Embryonic facial prominence (tissue), 1 donor: ENCODE results near the gene LARGE1.

Source experiments
- DNase-seq: peaks from one replicate; pipeline ENCODE4 v3.0.0-alpha.2; 2016; ENCODE audit errors: extremely low spot score

LARGE1 gene

GRCh38 chr22:33913188-33913587, 7.1 kb downstream of the LARGE1 start:
- DNase-seq: no peak

DNA sequence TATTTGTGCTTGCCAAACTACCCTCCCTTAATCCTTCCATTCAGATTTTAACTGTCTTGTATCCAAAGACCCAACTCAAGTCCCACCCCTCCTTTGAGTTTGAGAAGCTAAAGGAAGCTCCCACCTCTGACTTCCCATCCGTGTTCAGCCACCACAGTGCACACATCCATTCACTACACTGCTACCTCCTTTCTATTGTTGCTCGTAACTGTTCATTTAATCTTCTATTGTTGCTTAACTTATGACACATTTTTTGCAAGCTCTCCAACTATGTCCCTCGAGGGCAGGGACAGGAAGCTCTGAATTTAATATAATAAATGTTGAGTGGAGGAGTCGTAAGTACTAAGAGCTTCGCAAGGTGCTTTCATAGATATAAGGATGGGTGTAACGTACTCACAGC, 10.4 kb downstream of the LARGE1 start:
- DNase-seq: no peak

DNA sequence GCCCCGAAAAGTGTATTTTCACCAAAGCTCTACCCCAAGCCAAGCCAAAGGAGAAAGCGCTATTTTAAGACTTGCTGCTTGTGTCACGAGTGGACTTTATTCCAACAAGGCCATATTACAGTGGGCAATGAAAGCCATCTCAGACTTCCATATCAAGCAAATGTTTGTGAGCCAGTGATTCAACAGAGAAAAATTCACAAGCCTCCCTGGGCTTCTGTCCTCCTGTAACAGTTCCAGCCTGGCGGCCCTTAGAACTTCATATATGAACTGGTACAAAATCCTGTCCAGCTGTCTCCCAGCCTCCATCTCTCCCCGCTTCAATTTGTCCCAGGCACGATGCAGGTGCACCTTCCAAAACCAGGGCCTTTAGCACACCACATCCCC, 11.2 kb downstream of the LARGE1 start:
- DNase-seq: no peak

DNA sequence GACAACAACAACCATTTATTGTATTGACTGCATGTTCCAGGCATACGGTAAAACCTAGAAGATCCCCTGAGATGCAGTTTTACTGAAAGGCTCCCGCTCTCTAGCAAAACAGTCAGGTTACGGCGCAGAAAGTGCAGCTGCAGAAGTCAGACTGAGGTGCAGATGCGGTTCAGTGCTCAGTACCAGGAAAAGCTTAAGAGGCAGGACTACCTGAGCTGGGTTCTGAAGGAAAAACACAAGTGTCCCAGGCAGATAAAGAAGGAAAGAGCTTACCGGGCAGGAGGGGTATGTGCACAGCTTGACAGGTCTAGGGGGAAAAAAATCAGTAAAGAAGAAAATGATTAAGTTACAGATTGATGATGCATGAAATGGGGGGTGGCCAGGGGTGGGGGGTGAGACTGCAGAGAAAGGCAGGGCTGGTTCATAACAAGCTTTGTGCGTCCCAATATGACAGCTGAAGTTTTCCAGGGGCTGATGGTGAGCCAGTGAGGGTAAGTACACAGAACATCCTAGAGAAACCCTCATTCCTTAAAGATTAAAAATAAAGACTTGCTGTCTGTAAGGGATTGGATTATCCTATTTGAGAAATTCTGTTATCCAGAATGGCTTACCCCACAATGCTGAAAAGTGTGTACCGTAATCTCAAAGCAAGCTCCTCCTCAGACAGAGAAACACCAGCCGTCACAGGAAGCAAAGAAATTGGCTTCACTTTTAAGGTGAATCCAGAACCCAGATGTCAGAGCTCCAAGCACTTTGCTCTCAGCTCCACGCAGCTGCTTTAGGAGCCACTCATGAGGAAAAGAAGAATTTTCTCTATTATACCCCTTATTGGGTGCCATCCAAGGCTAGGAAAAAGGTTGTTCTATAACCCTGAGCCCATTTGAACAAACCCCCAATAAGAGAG, 11.9 kb downstream of the LARGE1 start:
- DNase-seq: no peak

GRCh38 chr22:33906954-33907353, 13.3 kb downstream of the LARGE1 start:
- DNase-seq: no peak

GRCh38 chr22:33906475-33906874, 13.8 kb downstream of the LARGE1 start:
- no peak for DNase-seq

DNA sequence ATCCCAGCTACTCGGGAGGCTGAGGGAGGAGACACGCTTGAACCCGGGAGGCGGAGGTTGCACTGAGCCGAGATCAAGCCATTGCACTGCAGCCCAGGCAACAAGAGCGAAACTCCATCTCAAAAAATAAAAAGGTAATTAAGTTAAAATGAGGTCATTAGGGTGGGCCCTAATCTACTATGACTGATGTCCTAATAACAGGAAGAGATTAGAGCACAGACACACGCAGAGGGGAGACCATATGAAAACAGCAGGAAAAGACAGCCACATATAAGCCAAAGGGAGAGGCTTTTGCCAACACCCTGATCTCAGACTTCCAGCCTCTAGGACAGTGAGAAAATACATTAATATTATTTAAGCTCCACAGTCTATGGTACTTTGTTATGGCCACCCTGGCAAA, 17.3 kb downstream of the LARGE1 start:
- no peak for DNase-seq

GRCh38 chr22:33902073-33902472, 18.2 kb downstream of the LARGE1 start:
- no peak for DNase-seq

DNA sequence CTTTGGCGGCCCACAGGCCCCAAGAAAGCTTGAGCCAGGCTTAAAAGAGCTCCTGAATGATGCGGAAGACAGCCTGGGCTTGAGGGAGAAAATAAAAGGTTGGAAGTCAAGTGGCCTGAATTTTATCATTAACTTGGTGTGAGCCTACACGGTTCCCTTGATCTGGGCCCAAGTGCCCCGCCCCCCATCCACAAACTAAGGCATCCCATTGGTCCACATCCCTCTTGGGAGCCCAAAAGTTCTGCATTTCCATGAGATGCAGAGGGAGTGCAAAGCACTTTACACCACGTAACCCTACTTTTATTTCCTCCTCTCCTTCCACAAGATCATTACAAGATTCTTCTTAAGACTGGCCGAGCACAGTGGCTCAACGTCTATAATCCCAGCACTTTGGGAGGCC, 22.2 kb downstream of the LARGE1 start:
- DNase-seq: no peak

GRCh38 chr22:33897448-33897835, 22.8 kb downstream of the LARGE1 start:
- DNase-seq: no peak

GRCh38 chr22:33896575-33897447, 23.5 kb downstream of the LARGE1 start:
- DNase-seq: no peak

- no peak for DNase-seq
Measured at GRCh38 chr22:33896154-33896553, 24.1 kb downstream of the LARGE1 start.

GRCh38 chr22:33895444-33895843, 24.8 kb downstream of the LARGE1 start:
- no peak for DNase-seq

GRCh38 chr22:33894515-33894914, 25.8 kb downstream of the LARGE1 start:
- no peak for DNase-seq

DNA sequence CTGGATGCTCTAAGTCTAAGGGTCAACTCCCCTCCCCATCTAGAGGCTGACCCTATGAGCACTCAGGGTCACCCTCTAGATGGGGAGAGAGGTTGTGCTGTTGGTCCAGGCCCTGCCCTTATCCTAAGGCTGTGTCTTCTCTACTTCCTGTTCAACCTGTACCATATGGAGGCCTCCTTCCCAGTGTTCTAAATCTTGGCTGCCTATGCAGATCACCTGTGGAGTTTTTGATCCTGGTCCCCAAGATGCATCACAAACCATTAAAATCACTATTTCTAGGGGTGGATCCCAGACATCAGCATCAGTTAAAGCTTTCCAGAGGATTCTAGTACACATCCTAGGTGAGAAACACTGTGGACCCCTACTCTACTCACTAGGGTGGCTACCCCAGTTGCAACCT, 26.2 kb downstream of the LARGE1 start:
- DNase-seq: no peak

- no peak for DNase-seq
Measured at GRCh38 chr22:33893512-33893911, 26.8 kb downstream of the LARGE1 start.

- no peak for DNase-seq
Measured at GRCh38 chr22:33891992-33892391, 28.3 kb downstream of the LARGE1 start.

- DNase-seq: no peak
Measured at GRCh38 chr22:33891455-33891854, 28.8 kb downstream of the LARGE1 start.

DNA sequence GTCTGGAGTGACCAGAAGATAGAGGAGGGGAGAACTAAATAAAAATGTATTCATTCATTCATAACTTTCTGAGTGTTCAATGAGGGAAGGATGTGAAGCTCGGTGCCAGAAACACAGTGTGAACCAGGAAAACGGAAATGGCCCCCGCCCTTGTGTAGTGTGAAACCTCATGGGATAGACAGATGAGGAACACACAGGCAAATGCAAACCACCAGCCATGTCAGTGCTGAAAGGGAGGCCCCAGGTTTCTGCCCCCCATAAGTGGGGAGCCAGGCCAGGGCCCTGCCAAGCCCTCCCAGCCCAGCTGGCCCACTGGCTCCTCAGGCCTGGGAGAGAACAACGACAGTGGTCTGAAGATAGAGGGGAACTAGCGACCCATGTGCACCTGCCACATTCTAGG, 30.5 kb downstream of the LARGE1 start:
- DNase-seq: no peak

- no peak for DNase-seq
Measured at GRCh38 chr22:33888821-33889220, 31.5 kb downstream of the LARGE1 start.

DNA sequence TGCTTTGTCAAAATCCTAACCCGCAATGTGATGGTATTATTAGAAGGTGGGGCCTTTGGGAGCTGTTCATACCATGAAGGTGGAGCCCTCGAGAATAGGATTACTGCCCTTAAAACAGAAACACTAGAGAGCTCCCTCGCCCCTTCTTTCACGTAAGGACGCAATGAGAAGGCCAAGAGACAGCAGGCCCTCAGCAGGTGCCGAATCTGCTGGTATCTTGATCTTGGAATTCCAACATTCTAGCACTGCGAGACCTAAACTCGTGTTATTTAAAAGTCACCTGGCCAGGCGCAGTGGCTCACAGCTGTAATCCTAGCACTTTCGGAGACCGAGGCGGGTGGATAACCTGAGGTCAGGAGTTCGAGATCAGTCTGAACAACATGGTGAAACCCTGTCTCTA, 33.1 kb downstream of the LARGE1 start:
- no peak for DNase-seq

GRCh38 chr22:33886696-33887095, 33.6 kb downstream of the LARGE1 start:
- no peak for DNase-seq

GRCh38 chr22:33884829-33885228, 35.4 kb downstream of the LARGE1 start:
- no peak for DNase-seq
